Mesenchymal stem cell (in vitro differentiated cells and primary cell): Measurements from ENCODE around the gene THBD.

ENCODE experiments used
- DNase-seq: peaks from one replicate; pipeline ENCODE4 v3.0.0-alpha.2; 2013
- H2AFZ ChIP-seq: one replicate; pipeline ENCODE4 v1.6.1; 2013; ENCODE audit warnings: low read depth, mild to moderate bottlenecking, control low read depth, inconsistent platforms, low read length, moderate library complexity
- H2AK5ac ChIP-seq: 2 replicates; pipeline ENCODE4 v1.6.1; 2013; ENCODE audit warnings: low read length, moderate library complexity, mild to moderate bottlenecking, inconsistent platforms; ENCODE audit not compliant: severe bottlenecking
- H2BK120ac ChIP-seq: one replicate; pipeline ENCODE4 v1.6.1; 2013; ENCODE audit warnings: low read depth, mild to moderate bottlenecking, inconsistent platforms, low read length, moderate library complexity
- H2BK12ac ChIP-seq, 2 experiments: one replicate each; pipeline ENCODE4 v1.6.1; 2013; ENCODE audit warnings: inconsistent platforms in 2 of 2, low read length in 2 of 2, mild to moderate bottlenecking in 2 of 2, moderate library complexity in 2 of 2, control low read depth in 1 of 2
- H2BK15ac ChIP-seq: one replicate; pipeline ENCODE4 v1.6.1; 2013; ENCODE audit warnings: mild to moderate bottlenecking, low read depth, inconsistent platforms; ENCODE audit not compliant: poor library complexity, severe bottlenecking
- H2BK5ac ChIP-seq: 2 replicates; pipeline ENCODE4 v1.6.1; 2013; ENCODE audit warnings: low read depth, mild to moderate bottlenecking, low read length, control low read depth, inconsistent platforms; ENCODE audit not compliant: poor library complexity, severe bottlenecking
- H3K14ac ChIP-seq, 2 experiments: one replicate each; pipeline ENCODE4 v1.6.1; 2013; ENCODE audit warnings: inconsistent platforms in 2 of 2, low read length in 2 of 2, control low read depth in 1 of 2, mild to moderate bottlenecking in 1 of 2, moderate library complexity in 1 of 2
- H3K18ac ChIP-seq, 2 experiments: one replicate each; pipeline ENCODE4 v1.6.1; 2013; ENCODE audit warnings: inconsistent platforms in 2 of 2, low read length in 2 of 2, control low read depth in 1 of 2, low read depth in 1 of 2, mild to moderate bottlenecking in 1 of 2
- H3K23ac ChIP-seq, 2 experiments: one replicate each; pipeline ENCODE4 v1.6.1; 2013; ENCODE audit warnings: inconsistent platforms in 2 of 2, low read length in 2 of 2, mild to moderate bottlenecking in 2 of 2, moderate library complexity in 2 of 2, control low read depth in 1 of 2
- H3K27ac ChIP-seq: 2 replicates; pipeline ENCODE4 v1.5.1; 2013; ENCODE audit warnings: mild to moderate bottlenecking, moderate library complexity, low read length, control low read depth, inconsistent platforms; ENCODE audit not compliant: poor library complexity, severe bottlenecking
- H3K27me3 ChIP-seq, 2 experiments: 2 replicates each; pipeline versions ENCODE4 v1.6.1 to v1.7.0; 2013; ENCODE audit warnings: low read length in 2 of 2, mild to moderate bottlenecking in 2 of 2, moderate library complexity in 2 of 2, control low read depth in 1 of 2, inconsistent platforms in 1 of 2; ENCODE audit not compliant: control insufficient read depth in 1 of 2, insufficient read depth in 1 of 2
- H3K36me3 ChIP-seq, 2 experiments: 2 replicates each; pipeline versions ENCODE4 v1.6.1 to v1.7.0; 2013; ENCODE audit warnings: low read length in 2 of 2, control low read depth in 1 of 2, inconsistent platforms in 1 of 2, low read depth in 1 of 2, mild to moderate bottlenecking in 1 of 2; ENCODE audit not compliant: insufficient read depth in 2 of 2, control insufficient read depth in 1 of 2
- H3K4ac ChIP-seq, 2 experiments: one replicate each; pipeline ENCODE4 v1.6.1; 2013; ENCODE audit warnings: inconsistent platforms in 2 of 2, low read length in 2 of 2, mild to moderate bottlenecking in 2 of 2, moderate library complexity in 2 of 2, control low read depth in 1 of 2, low read depth in 1 of 2
- H3K4me1 ChIP-seq: 2 replicates; pipeline ENCODE4 v1.6.1; 2013; ENCODE audit warnings: low read depth, low read length, control low read depth; ENCODE audit not compliant: control insufficient read depth, insufficient read depth
- H3K4me2 ChIP-seq: 2 replicates; pipeline ENCODE4 v1.6.1; 2013; ENCODE audit warnings: low read length, mild to moderate bottlenecking, inconsistent platforms; ENCODE audit not compliant: poor library complexity, severe bottlenecking
- H3K4me3 ChIP-seq, 2 experiments: 2 replicates each; pipeline versions ENCODE4 v1.5.1 to v1.7.0; 2013; ENCODE audit warnings: low read length in 2 of 2, mild to moderate bottlenecking in 2 of 2, control low read depth in 1 of 2, low read depth in 1 of 2; ENCODE audit not compliant: insufficient read depth in 1 of 2
- H3K79me1 ChIP-seq: replicated peaks from 2 replicates; pipeline ENCODE4 v1.6.1; 2013; ENCODE audit warnings: mild to moderate bottlenecking, control low read depth, low read length, inconsistent platforms; ENCODE audit not compliant: poor library complexity, severe bottlenecking
- H3K9ac ChIP-seq: 2 replicates; pipeline ENCODE4 v1.7.0; 2013; ENCODE audit warnings: mild to moderate bottlenecking, low read length, moderate library complexity
- H3K9me3 ChIP-seq: 2 replicates; pipeline ENCODE4 v1.7.0; 2013; ENCODE audit warnings: mild to moderate bottlenecking, low read length; ENCODE audit not compliant: control insufficient read depth
- H4K8ac ChIP-seq: one replicate; pipeline ENCODE4 v1.6.1; 2013; ENCODE audit warnings: inconsistent platforms, mild to moderate bottlenecking, low read length, moderate library complexity
- H4K91ac ChIP-seq: one replicate; pipeline ENCODE4 v1.6.1; 2013; ENCODE audit warnings: mild to moderate bottlenecking, low read length, inconsistent platforms
- WGBS: methylation state at CpG from one replicate; pipeline ENCODE4 v1.1.7; 2013; ENCODE audit warnings: mixed read lengths; 5-methylcytosine and 5-hydroxymethylcytosine counted together

Gene THBD

DNA sequence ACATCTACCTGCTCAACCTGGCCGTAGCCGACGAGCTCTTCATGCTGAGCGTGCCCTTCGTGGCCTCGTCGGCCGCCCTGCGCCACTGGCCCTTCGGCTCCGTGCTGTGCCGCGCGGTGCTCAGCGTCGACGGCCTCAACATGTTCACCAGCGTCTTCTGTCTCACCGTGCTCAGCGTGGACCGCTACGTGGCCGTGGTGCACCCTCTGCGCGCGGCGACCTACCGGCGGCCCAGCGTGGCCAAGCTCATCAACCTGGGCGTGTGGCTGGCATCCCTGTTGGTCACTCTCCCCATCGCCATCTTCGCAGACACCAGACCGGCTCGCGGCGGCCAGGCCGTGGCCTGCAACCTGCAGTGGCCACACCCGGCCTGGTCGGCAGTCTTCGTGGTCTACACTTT lies 13.7 kb downstream of the THBD start:
- H4K91ac ChIP-seq, result no peak overlapping the region
- no peaks in the 10 kb centered on the region for H3K4me1 ChIP-seq
- WGBS, result 96% methylated on average over 41 of the region's 41 CpGs
- no peak overlapping the region for H2AFZ ChIP-seq
- H3K4me3 ChIP-seq, result no peak overlapping the region
- no peak overlapping the region for H3K9ac ChIP-seq
- H3K23ac ChIP-seq, result no peak overlapping the region
- H3K27ac ChIP-seq, result no peak overlapping the region
- no peaks in the 10 kb centered on the region for H3K79me1 ChIP-seq
- H4K8ac ChIP-seq, result no peak overlapping the region
- H3K18ac ChIP-seq, result no peak overlapping the region
- H3K36me3 ChIP-seq, result no peaks in the 10 kb centered on the region
- no peak for DNase-seq
- H3K27me3 ChIP-seq, result peaks cover 77 to 78% of the 10 kb centered on the region in 2 experiments
- no peak overlapping the region for H2BK5ac ChIP-seq
- H3K4me2 ChIP-seq, result no peak overlapping the region
- no peak overlapping the region for H2BK120ac ChIP-seq
- no peak overlapping the region for H2AK5ac ChIP-seq
- no peak overlapping the region for H3K14ac ChIP-seq
- no peak overlapping the region for H2BK15ac ChIP-seq
- no peak overlapping the region for H2BK12ac ChIP-seq
- no peaks in the 10 kb centered on the region for H3K9me3 ChIP-seq
- no peak overlapping the region for H3K4ac ChIP-seq

DNA sequence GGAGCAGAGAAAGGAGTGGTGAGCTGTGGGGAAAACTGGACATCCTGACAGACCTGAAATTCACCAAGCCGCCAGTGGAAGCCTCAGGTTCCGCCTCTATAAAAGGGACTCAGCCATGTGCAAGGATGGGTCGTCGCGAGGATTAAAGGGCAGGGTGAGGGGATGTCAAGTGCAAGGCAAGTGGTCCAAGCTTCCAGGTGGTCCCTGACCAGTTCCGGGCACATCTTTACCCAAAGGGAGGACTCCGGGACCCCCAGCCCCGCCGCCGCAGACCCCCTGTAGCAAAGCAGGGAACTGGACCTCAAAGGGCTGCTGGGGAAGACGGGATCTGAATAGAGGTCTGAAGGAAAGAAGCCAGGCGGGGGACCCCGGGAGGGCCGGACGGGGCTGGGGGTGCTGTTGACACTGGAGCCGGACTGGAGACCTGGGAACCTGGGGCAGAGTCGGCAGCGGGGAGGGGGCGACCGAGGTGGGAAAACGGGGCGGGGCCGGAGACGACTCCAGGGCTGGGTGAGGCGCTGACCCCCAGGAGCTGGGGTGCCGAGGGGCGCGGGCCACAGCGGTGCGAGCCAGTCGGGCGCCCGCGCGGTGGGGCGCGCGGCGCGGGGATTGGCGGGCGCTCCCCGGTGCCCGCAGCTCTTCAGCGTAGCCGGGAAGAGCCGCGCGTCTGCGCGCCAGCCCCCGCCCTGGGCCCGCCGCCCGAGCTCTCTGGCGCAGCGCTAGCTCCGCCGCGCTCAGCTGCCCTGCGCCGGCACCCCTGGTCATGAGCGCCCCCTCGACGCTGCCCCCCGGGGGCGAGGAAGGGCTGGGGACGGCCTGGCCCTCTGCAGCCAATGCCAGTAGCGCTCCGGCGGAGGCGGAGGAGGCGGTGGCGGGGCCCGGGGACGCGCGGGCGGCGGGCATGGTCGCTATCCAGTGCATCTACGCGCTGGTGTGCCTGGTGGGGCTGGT lies 14.5 kb downstream of the THBD start, which contains the start of gene SSTR4:
SSTR4 (plus strand) TSS at position 592 of the 951 bp plus-strand sequence; CDS start at position 764, 172 bp downstream.
- H2AFZ ChIP-seq, result no peak within 1 kb of the TSS
- H3K4ac ChIP-seq, result no peak within 1 kb of the TSS
- no peaks in the 10 kb centered on the region for H3K79me1 ChIP-seq
- DNase-seq, result no peak
- no peak within 1 kb of the TSS for H2BK5ac ChIP-seq
- no peak within 1 kb of the TSS for H3K9ac ChIP-seq
- H2BK120ac ChIP-seq, result no peak within 1 kb of the TSS
- H3K4me1 ChIP-seq, result no peaks in the 10 kb centered on the region
- H3K18ac ChIP-seq, result no peak within 1 kb of the TSS
- H2AK5ac ChIP-seq, result no peak within 1 kb of the TSS
- 21% methylated on average over 77 of the region's 83 CpGs for WGBS
- H3K27ac ChIP-seq, result no peak within 1 kb of the TSS
- H2BK12ac ChIP-seq, result no peak within 1 kb of the TSS
- H3K9me3 ChIP-seq, result no peaks in the 10 kb centered on the region
- peaks cover 76 to 78% of the 10 kb centered on the region in 2 experiments for H3K27me3 ChIP-seq
- H4K91ac ChIP-seq, result no peak within 1 kb of the TSS
- H3K4me3 ChIP-seq, result no peak within 1 kb of the TSS
- peak within 1 kb of the TSS; percentile 33 for H2BK15ac ChIP-seq
- no peak within 1 kb of the TSS for H3K4me2 ChIP-seq
- no peak within 1 kb of the TSS for H3K14ac ChIP-seq
- no peak within 1 kb of the TSS for H4K8ac ChIP-seq
- no peaks in the 10 kb centered on the region for H3K36me3 ChIP-seq
- no peak within 1 kb of the TSS for H3K23ac ChIP-seq

GRCh38 chr20:23033918-23034317 lies 15.6 kb downstream of the THBD start:
- no peak overlapping the region for H3K18ac ChIP-seq
- H3K4me3 ChIP-seq, result no peak overlapping the region
- no peaks in the 10 kb centered on the region for H3K36me3 ChIP-seq
- WGBS, result 78% methylated on average over 4 of the region's 4 CpGs
- H3K4ac ChIP-seq, result no peak overlapping the region
- H3K23ac ChIP-seq, result no peak overlapping the region
- H2BK12ac ChIP-seq, result no peak overlapping the region
- H3K9ac ChIP-seq, result no peak overlapping the region
- no peaks in the 10 kb centered on the region for H3K79me1 ChIP-seq
- no peak overlapping the region for H4K8ac ChIP-seq
- no peak overlapping the region for H4K91ac ChIP-seq
- no peak for DNase-seq
- H2BK120ac ChIP-seq, result no peak overlapping the region
- H2BK5ac ChIP-seq, result no peak overlapping the region
- H3K4me1 ChIP-seq, result no peaks in the 10 kb centered on the region
- H2AK5ac ChIP-seq, result no peak overlapping the region
- no peak overlapping the region for H3K4me2 ChIP-seq
- no peak overlapping the region for H2BK15ac ChIP-seq
- no peak overlapping the region for H2AFZ ChIP-seq
- H3K14ac ChIP-seq, result no peak overlapping the region
- no peaks in the 10 kb centered on the region for H3K9me3 ChIP-seq
- no peak overlapping the region for H3K27ac ChIP-seq
- peaks cover 74 to 77% of the 10 kb centered on the region in 2 experiments for H3K27me3 ChIP-seq

GRCh38 chr20:23032750-23033078 lies 16.8 kb downstream of the THBD start:
- Histone ChIP-seq H4K8ac (no peak overlapping the region), H2BK12ac (no peak overlapping the region), H2AK5ac (no peak overlapping the region), H3K9me3 (no peaks in the 10 kb centered on the region), H2AFZ (no peak overlapping the region), H4K91ac (no peak overlapping the region), H3K18ac (no peak overlapping the region), H3K27me3 (peaks cover 65 to 72% of the 10 kb centered on the region in 2 experiments), H3K4me3 (no peak overlapping the region), H3K14ac (no peak overlapping the region), H3K23ac (no peak overlapping the region), H3K4me2 (no peak overlapping the region), H3K27ac (no peak overlapping the region), H2BK120ac (no peak overlapping the region), H3K4ac (no peak overlapping the region), H3K36me3 (no peaks in the 10 kb centered on the region), H2BK15ac (no peak overlapping the region), H3K9ac (no peak overlapping the region), H3K79me1 (no peaks in the 10 kb centered on the region), H3K4me1 (no peaks in the 10 kb centered on the region), H2BK5ac (no peak overlapping the region)
- 83% methylated on average over 5 of the region's 5 CpGs for WGBS
- DNase-seq, result no peak
